Measurements from ENCODE around the gene ZNF548. TPM values are rescaled to one million over a fixed set of nuclear protein-coding genes. Genes with fewer than 3 reads are reported as not detected.
A peak's percentile ranks its signal among the peaks of the same experiment; 100 is the strongest.

ZNF548 gene
- total RNA-seq, 1 experiment from 2014 or later, result 14.5 TPM

DNA sequence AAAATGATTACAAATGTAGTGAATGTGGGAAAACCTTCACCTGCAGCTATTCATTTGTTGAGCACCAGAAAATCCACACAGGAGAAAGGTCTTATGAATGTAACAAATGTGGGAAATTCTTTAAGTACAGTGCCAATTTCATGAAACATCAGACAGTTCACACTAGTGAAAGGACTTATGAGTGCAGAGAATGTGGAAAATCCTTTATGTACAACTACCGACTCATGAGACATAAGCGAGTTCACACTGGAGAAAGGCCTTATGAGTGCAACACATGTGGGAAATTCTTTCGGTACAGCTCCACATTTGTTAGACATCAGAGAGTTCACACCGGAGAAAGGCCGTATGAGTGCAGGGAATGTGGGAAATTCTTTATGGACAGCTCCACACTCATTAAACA lies 9.2 kb downstream of the ZNF548 start:
- no peak for DNase-seq (ENCODE audit: low read depth)

DNA sequence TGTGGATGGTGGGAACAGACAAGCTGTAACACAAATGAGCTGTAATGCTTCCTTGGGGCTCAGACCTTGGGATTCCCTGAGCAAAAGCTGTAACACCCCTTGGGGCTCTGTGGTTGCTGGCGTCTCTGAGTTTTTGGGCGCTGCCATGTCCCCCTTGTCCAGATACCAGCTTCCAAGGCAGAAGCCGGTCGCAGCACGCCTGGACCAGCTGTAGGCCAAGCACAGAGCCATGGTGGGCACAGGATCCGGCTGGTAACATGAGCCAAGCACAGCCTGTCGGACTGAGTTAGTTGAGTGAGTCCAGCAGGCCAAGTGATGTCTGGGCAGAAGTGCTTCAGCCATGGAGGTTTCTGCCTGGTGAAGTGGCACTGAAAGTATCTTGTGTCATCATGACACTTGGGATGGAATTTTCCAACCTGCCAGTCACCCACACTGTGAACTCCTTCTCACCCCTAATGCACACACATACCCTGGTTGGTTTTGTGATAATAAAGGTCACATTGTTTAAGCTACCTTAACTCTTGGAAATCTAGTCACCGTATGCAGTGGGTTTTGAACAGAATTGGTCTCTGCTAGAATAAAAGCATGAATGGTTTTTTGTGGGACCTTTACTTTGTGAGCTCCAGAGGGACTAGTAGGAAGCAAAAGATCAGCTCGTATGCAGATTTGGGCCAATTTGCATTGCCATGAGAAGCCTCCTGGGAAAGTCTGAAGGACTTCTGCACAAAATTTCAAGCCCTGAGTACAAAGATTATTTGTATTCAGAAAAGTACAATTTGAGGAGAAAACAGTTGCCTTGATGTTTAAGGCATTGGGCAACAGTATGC lies 14.3 kb downstream of the ZNF548 start:
- no peak for DNase-seq (ENCODE audit: low read depth)

DNA sequence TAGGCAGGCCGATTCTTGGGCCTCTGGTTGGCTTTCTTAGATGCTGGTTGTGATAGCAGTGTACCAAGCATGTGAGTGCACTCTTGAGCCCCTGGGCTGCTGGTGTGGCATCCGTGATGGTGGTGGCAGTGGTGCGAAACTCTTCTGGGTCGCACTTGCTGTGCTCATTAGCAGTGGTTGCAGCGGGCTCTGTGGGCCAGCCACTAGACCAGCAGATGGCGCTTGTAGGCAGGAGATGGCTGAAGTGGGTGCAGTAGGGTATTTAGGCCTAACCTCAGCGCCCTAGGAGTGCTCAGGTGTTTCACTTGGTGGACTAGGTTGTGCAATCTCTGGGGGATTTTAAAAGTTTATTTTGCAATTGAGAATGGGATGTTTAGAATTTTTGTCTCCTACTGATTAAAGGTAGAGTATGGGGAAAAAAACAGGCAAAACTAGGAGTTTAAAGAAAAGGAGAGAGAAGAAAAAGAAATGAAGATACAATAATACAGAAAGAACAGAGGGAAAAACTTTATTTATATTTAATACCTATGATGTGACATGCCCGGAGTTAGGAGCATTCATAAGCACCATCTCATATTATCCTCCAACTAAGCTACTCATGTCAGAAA lies 17.0 kb downstream of the ZNF548 start:
- peak; percentile 48 for DNase-seq (ENCODE audit: low read depth)

GRCh38 chr19:57410877-57411671 lies 21.4 kb downstream of the ZNF548 start, which contains the start of gene ZNF17:
Gene ZNF17, plus strand, starts transcription at chr19:57411161. Its CDS starts 2,455 bp downstream, at chr19:57413616.
- DNase-seq (ENCODE audit: low read depth), result peak; percentile 91

- DNase-seq (ENCODE audit: low read depth), result no peak
These were observed 29.8 kb downstream of the ZNF548 start for GRCh38 chr19:57419439-57419838.

- DNase-seq (ENCODE audit: low read depth), result no peak
These were observed 31.4 kb downstream of the ZNF548 start for GRCh38 chr19:57421037-57421436.

GRCh38 chr19:57434386-57435061 lies 44.9 kb downstream of the ZNF548 start:
- no peak for DNase-seq (ENCODE audit: low read depth)

- peak; percentile 97 for DNase-seq (ENCODE audit: low read depth)
These were observed 45.7 kb downstream of the ZNF548 start, which contains the start of gene ZNF749 for GRCh38 chr19:57435062-57435978. Gene ZNF749, plus strand, starts transcription at chr19:57435325. Its CDS starts 254 bp downstream, at chr19:57435579.

DNA sequence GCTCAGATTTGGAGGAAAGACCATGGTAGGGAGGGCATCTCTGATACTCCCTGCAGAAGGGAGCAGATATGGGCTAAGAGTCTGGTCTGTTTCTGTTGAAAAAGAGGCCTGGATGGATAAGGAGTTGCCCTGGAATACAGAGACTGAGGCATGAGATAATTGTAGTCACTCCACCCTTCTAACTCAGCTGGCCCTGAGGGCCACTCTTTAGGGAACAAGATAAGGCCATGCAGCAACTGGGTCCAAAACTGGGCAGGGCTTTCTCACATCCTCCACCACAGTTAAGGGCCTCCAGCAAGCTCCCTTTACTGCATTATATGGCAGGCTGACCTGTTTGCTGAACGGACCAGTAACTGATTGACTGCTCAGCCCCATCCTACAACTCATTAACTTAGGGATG lies 46.8 kb downstream of the ZNF548 start:
- DNase-seq (ENCODE audit: low read depth), result no peak

- no peak for DNase-seq (ENCODE audit: low read depth)
These were observed 48.3 kb downstream of the ZNF548 start for GRCh38 chr19:57437931-57438330.

DNA sequence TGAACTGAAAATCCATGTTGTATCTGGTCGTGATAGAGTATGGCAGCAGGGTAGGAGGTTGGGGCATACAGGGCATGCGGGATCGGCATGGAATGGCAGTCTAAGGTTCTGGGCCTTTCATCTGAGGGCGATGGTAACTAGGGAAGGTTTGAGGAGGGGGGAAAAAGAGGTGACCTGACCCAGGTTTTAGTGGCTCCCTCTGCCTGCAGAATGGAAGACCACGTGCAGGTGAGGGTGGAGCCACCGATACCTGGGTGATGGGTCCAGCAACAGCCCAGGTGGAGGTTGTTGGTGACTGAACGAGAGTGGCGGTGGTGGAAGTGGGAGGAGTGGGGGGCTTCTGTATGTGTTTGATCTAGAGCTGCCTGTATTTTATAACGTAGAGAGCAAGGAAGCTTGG lies 49.3 kb downstream of the ZNF548 start:
- DNase-seq (ENCODE audit: low read depth), result no peak

- DNase-seq (ENCODE audit: low read depth), result no peak
These were observed 52.5 kb downstream of the ZNF548 start for GRCh38 chr19:57441979-57442752.

- no peak for DNase-seq (ENCODE audit: low read depth)
These were observed 53.6 kb downstream of the ZNF548 start for GRCh38 chr19:57443121-57443696.

DNA sequence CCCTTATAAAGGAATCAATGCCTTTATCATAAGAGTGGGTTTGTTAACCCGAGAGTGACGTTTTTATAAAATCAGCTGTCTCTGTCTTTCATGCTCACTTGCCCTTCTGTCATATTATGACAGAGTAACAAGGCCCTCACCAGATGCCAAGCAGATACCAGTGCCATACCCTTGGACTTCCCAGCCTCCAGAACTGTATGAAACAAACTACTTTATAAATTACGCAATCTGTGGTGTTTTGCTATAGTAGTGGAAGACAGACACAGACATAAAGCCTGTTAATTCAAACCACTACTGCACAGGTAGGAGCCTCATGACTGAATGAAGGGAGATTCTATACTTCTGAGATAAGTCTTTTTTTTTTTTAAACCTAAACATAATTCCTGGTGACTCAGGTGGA lies 62.7 kb downstream of the ZNF548 start:
- DNase-seq (ENCODE audit: low read depth), result no peak

Other genes starting within 250 kb of the ZNF548 start
- not detected in 2 replicates for gene ZIM3, start 244.7 kb upstream of the ZNF548 start, total RNA-seq (2014; rRNA removed)
- not detected in 2 replicates for gene DUXA, start 222.4 kb upstream of the ZNF548 start, total RNA-seq (2014; rRNA removed)
- gene ZNF264, start 198.4 kb upstream of the ZNF548 start, total RNA-seq (2014; rRNA removed), result 24.2 and 40.3 TPM in 2 replicates
- gene AURKC, start 158.8 kb upstream of the ZNF548 start, total RNA-seq (2014; rRNA removed), result 0.17 and 0.45 TPM in 2 replicates
- gene ZNF805, start 149.2 kb upstream of the ZNF548 start, total RNA-seq (2014; rRNA removed), result 8.6 and 9.2 TPM in 2 replicates
- 25.8 and 29.9 TPM in 2 replicates for gene ZNF460, start 109.4 kb upstream of the ZNF548 start, total RNA-seq (2014; rRNA removed)
- 6.5 and 7.1 TPM in 2 replicates for gene ZNF543, start 69.4 kb upstream of the ZNF548 start, total RNA-seq (2014; rRNA removed)
- gene ZNF304, start 38.6 kb upstream of the ZNF548 start, total RNA-seq (2014; rRNA removed), result 7.4 and 8.3 TPM in 2 replicates
- 20.6 and 21.4 TPM in 2 replicates for gene TRAPPC2B, start 26.3 kb upstream of the ZNF548 start, total RNA-seq (2014; rRNA removed)
- 3.5 and 5.2 TPM in 2 replicates for gene ZNF547, start 26.3 kb upstream of the ZNF548 start, total RNA-seq (2014; rRNA removed)
- 4.6 and 7.0 TPM in 2 replicates for gene ZNF17, start 21.3 kb downstream of the ZNF548 start, total RNA-seq (2014; rRNA removed)
- 8.8 TPM in 2 replicates for gene ZNF749, start 45.5 kb downstream of the ZNF548 start, total RNA-seq (2014; rRNA removed)
- gene VN1R1, start 67.3 kb downstream of the ZNF548 start, total RNA-seq (2014; rRNA removed), result 0.13 and 0.98 TPM in 2 replicates
- gene ZNF772, start 87.7 kb downstream of the ZNF548 start, total RNA-seq (2014; rRNA removed), result 11.1 and 17.9 TPM in 2 replicates
- 9.2 and 26.0 TPM in 2 replicates for gene ZNF419, start 97.9 kb downstream of the ZNF548 start, total RNA-seq (2014; rRNA removed)
- 6.3 and 11.3 TPM in 2 replicates for gene ZNF773, start 110.1 kb downstream of the ZNF548 start, total RNA-seq (2014; rRNA removed)
- 5.9 and 6.0 TPM in 2 replicates for gene ZNF549, start 137.5 kb downstream of the ZNF548 start, total RNA-seq (2014; rRNA removed)
- gene ZNF550, start 170.0 kb downstream of the ZNF548 start, total RNA-seq (2014; rRNA removed), result 7.6 and 9.1 TPM in 2 replicates
- 5.4 and 6.9 TPM in 2 replicates for gene ZNF416, start 189.1 kb downstream of the ZNF548 start, total RNA-seq (2014; rRNA removed)
- 5.1 and 5.4 TPM in 2 replicates for gene ZIK1, start 194.3 kb downstream of the ZNF548 start, total RNA-seq (2014; rRNA removed)
- 11.1 and 16.2 TPM in 2 replicates for gene ZNF530, start 210.0 kb downstream of the ZNF548 start, total RNA-seq (2014; rRNA removed)
- gene ZNF134, start 224.4 kb downstream of the ZNF548 start, total RNA-seq (2014; rRNA removed), result 22.3 and 22.9 TPM in 2 replicates
- 11.4 and 12.1 TPM in 2 replicates for gene ZNF211, start 243.3 kb downstream of the ZNF548 start, total RNA-seq (2014; rRNA removed)

Measured in LHCN-M2 (cell line).